ENCODE measurements around the gene CORO2B.
A peak's percentile ranks its signal among the peaks of the same experiment; 100 is the strongest.

Gene CORO2B

GRCh38 chr15:68552773-68553172 lies 26.0 kb upstream of the CORO2B start:
- ATAC-seq, result no peak
- no peak for TF ChIP-seq RARB (CRISPR knock-in tag; IDR thresholded peaks at IDR 0.05)
- TF ChIP-seq CSRNP3 (CRISPR knock-in tag; IDR thresholded peaks at IDR 0.05), result no peak
- no peak for TF ChIP-seq ZC3H10 (CRISPR knock-in tag; IDR thresholded peaks at IDR 0.05)
- TF ChIP-seq, protein P1, sequence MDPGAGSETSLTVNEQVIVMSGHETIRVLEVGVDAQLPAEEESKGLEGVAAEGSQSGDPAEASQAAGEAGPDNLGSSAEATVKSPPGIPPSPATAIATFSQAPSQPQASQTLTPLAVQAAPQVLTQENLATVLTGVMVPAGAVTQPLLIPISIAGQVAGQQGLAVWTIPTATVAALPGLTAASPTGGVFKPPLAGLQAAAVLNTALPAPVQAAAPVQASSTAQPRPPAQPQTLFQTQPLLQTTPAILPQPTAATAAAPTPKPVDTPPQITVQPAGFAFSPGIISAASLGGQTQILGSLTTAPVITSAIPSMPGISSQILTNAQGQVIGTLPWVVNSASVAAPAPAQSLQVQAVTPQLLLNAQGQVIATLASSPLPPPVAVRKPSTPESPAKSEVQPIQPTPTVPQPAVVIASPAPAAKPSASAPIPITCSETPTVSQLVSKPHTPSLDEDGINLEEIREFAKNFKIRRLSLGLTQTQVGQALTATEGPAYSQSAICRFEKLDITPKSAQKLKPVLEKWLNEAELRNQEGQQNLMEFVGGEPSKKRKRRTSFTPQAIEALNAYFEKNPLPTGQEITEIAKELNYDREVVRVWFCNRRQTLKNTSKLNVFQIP (CRISPR knock-in tag; IDR thresholded peaks at IDR 0.05; ENCODE audit: borderline replicate concordance, low read depth), result no peak
- no peak for TF ChIP-seq ZFP3 (CRISPR knock-in tag; IDR thresholded peaks at IDR 0.05)
- no peak for TF ChIP-seq ZNF565 (CRISPR knock-in tag; conservative IDR thresholded peaks at IDR 0.05; ENCODE audit: low read depth)
- TF ChIP-seq SNAI2 (CRISPR knock-in tag; IDR thresholded peaks at IDR 0.05), result no peak
- TF ChIP-seq ZNF8 (CRISPR knock-in tag; IDR thresholded peaks at IDR 0.05), result no peak
- TF ChIP-seq GLIS3 (CRISPR knock-in tag; IDR thresholded peaks at IDR 0.05), result no peak

DNA sequence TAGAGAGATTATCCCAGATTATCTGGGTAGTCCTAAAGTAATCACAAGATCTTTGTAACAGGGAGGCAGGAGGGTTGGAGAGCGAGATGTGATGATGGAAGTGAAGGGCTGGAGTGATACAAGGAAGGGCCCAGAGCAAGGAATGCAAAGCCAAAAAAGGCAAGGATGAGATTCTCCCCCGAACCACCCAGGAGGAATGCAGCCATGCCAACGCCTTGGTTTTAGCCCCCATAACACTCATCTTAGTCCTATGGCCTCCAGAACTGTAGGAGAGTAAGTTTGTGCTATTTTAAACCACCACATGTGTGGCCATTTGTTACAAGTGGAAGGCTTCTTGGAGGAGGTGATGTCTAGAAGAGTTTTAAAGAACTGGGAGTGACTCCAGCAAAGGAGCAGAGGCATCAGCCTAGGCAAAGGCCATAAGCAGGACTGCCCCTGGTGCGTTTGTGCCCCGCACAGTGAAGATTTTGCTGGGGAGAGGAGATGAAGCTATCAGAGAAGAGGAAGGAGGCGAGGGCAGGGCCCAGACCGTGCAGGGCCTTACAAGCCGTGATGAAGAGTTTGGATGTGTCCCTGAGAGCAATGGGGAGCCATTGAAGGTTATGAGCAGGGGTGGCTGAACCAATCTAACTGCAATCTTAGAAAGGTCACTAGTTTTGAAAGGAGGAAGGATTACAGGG lies 25.3 kb upstream of the CORO2B start:
- TF ChIP-seq GLIS3 (CRISPR knock-in tag; IDR thresholded peaks at IDR 0.05), result no peak
- no peak for TF ChIP-seq ISL1 (CRISPR knock-in tag; IDR thresholded peaks at IDR 0.05)
- TF ChIP-seq RARB (CRISPR knock-in tag; IDR thresholded peaks at IDR 0.05), result no peak
- TF ChIP-seq, protein P1 (CRISPR knock-in tag; IDR thresholded peaks at IDR 0.05; ENCODE audit: borderline replicate concordance, low read depth), result no peak
- TF ChIP-seq TOX (CRISPR knock-in tag; IDR thresholded peaks at IDR 0.05; ENCODE audit: borderline replicate concordance), result no peak
- TF ChIP-seq BACH2 (CRISPR knock-in tag; IDR thresholded peaks at IDR 0.05; ENCODE audit: borderline replicate concordance), result no peak
- TF ChIP-seq ZNF8 (CRISPR knock-in tag; IDR thresholded peaks at IDR 0.05), result no peak
- no peak for TF ChIP-seq TCF4 (CRISPR knock-in tag; IDR thresholded peaks at IDR 0.05; ENCODE audit: borderline replicate concordance)
- no peak for TF ChIP-seq ESRRG (CRISPR knock-in tag; IDR thresholded peaks at IDR 0.05)
- no peak for ATAC-seq

DNA sequence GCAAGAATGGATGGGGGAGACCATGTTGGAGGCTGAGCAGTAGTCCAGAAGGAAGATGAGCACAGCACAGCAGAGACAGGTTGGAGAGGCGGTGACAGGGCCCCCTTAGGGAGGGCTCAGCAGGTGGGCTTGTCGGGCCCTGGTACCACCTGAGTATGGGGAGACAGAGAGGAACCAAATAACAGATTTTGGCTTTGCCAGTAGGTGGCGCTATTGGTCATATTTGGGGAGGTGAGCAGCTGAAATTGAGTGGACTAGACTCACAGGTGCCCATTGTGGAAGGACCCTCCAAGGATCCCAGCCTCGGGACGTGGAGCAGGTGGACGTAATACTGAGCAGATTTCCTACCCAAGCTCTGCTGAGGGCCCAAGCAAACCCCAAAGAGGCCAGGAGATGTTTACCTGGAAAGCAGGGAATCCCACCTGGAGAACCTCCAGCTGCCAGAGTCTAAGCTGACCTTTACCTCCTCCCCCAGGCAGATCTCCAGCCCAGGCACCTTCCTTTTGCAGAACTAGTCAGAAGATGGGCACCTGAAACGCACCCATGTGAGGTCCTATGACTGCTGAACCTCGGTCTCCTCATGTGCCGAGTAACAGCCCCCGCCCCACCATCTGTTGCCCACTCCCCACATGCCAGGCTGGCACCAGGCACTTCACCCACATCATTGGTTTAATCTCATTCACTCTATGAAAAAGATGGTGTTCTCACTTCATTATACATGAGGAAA lies 24.6 kb upstream of the CORO2B start:
- peak; percentile 81 for ATAC-seq
- TF ChIP-seq ZNF8 (CRISPR knock-in tag; IDR thresholded peaks at IDR 0.05) (no peak), ISL1 (CRISPR knock-in tag; IDR thresholded peaks at IDR 0.05) (no peak), CSRNP3 (CRISPR knock-in tag; IDR thresholded peaks at IDR 0.05) (no peak), TCF4 (CRISPR knock-in tag; IDR thresholded peaks at IDR 0.05; ENCODE audit: borderline replicate concordance) (no peak)

DNA sequence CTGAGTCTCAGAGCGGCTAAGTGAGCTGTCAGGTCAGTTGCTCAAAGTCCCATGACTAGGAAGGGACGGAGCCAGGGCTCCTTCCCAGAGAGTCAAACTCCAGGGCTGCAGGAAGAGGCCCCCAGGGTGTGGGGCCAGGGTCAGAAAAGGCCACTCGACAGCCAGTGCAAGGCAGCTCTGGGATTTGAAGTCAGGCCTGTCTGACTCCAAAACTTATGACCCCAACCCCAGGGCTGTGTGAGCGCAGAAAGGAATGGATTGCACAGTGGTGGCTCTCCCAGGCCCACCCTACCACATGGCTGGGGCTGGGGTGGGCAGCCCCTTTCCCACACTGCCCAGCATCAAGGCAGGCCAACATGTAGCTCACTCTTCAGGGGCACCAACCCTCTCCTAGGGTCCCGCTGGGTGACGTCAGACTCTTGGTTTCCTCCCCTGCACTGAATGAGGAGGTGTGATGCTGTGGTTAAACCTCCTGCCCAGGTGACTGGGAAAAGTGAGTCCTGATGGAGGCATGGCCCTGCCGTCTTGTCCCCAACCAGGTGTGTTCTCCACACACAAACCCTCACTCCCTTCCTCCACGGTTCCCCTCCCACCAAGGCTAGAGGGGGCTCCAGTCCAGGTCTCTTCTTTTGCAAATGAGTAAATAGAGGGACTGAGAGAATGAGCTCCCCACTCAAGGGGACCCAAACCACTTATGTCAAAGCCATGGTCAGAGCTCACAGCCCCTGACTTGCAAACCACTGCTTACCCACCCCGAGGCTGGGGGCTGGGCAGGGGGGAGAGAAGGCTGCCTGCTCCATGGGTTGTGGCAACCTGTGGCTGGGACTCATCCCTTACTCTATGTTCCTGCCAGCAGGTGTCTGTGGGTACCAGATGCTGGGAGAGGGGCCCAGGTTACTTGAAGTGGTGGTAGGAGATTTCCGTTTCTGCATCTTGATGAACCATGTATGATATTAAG lies 23.8 kb upstream of the CORO2B start:
- ATAC-seq, result no peak
- TF ChIP-seq ARNTL (CRISPR knock-in tag; IDR thresholded peaks at IDR 0.05; ENCODE audit: borderline replicate concordance, low read depth) (no peak), CSDC2 (CRISPR knock-in tag; IDR thresholded peaks at IDR 0.05) (no peak), RARB (CRISPR knock-in tag; IDR thresholded peaks at IDR 0.05) (no peak), TSHZ2 (CRISPR knock-in tag; IDR thresholded peaks at IDR 0.05) (no peak), OSR1 (CRISPR knock-in tag; IDR thresholded peaks at IDR 0.05) (no peak), ESRRG (CRISPR knock-in tag; IDR thresholded peaks at IDR 0.05) (no peak), SNAI2 (CRISPR knock-in tag; IDR thresholded peaks at IDR 0.05) (no peak), TCF4 (CRISPR knock-in tag; IDR thresholded peaks at IDR 0.05; ENCODE audit: borderline replicate concordance) (no peak)
- TF ChIP-seq, protein P2, sequence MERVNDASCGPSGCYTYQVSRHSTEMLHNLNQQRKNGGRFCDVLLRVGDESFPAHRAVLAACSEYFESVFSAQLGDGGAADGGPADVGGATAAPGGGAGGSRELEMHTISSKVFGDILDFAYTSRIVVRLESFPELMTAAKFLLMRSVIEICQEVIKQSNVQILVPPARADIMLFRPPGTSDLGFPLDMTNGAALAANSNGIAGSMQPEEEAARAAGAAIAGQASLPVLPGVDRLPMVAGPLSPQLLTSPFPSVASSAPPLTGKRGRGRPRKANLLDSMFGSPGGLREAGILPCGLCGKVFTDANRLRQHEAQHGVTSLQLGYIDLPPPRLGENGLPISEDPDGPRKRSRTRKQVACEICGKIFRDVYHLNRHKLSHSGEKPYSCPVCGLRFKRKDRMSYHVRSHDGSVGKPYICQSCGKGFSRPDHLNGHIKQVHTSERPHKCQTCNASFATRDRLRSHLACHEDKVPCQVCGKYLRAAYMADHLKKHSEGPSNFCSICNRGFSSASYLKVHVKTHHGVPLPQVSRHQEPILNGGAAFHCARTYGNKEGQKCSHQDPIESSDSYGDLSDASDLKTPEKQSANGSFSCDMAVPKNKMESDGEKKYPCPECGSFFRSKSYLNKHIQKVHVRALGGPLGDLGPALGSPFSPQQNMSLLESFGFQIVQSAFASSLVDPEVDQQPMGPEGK (CRISPR knock-in tag; IDR thresholded peaks at IDR 0.05; ENCODE audit: borderline replicate concordance), result no peak

Data from SK-N-SH treated with all-trans-retinoic acid at 6 μM for 48 hours (cell line).